Gastroesophageal sphincter (tissue), 4 donors: Measurements from ENCODE around the gene NCOA3. TPM values are rescaled to one million over a fixed set of nuclear protein-coding genes. Genes with fewer than 3 reads are reported as not detected.

Experiments used
- ATAC-seq: fragments of 150-250 bp; one replicate; pipeline ENCODE4 v1.9.1; 2016; ENCODE audit warnings: mild to moderate bottlenecking, moderate library complexity
- H3K27ac ChIP-seq, 4 donors: fragments of 200-600 bp; sonication (generic) in 3 of 4; 1 replicate in 3 of 4; 2 replicates in 1 of 4; pipeline ENCODE4 v1.5.1; 2016 to 2019
- H3K27me3 ChIP-seq: fragments of 200-600 bp; sonication (generic); one replicate; pipeline ENCODE4 v1.5.1; 2019
- H3K36me3 ChIP-seq, 2 donors: fragments of 200-600 bp; sonication (generic); one replicate each; pipeline ENCODE4 v1.5.1; 2019; ENCODE audit warnings: control low read depth in 1 of 2
- H3K4me1 ChIP-seq, 3 donors: fragments of 200-600 bp; sonication (generic); 1 replicate in 2 of 3; 2 replicates in 1 of 3; pipeline ENCODE4 v1.5.1; 2016 to 2019; ENCODE audit warnings: control low read depth in 2 of 3
- H3K4me3 ChIP-seq, 2 donors: fragments of 200-600 bp; sonication (generic); one replicate each; pipeline ENCODE4 v1.5.1; 2019; ENCODE audit warnings: mild to moderate bottlenecking in 1 of 2, moderate library complexity in 1 of 2
- H3K9me3 ChIP-seq, 3 donors: fragments of 200-600 bp; sonication (generic); one replicate each; pipeline ENCODE4 v1.5.1; 2017 to 2019; ENCODE audit warnings: control low read depth in 2 of 3
- EP300 ChIP-seq: sonication (generic); formaldehyde crosslinking; IDR thresholded peaks from one replicate; pipeline ENCODE4 v1.6.1; 2017; ENCODE audit warnings: antibody characterized with exemption, mild to moderate bottlenecking
- POLR2A ChIP-seq, 2 donors: fragments of 450-650 bp; IDR thresholded peaks; one replicate each; pipeline ENCODE4 v1.6.1; 2017; ENCODE audit warnings: antibody characterized with exemption in 2 of 2, mild to moderate bottlenecking in 2 of 2, moderate library complexity in 1 of 2
- POLR2AphosphoS5 ChIP-seq: sonication (generic); formaldehyde crosslinking; IDR thresholded peaks from one replicate; pipeline ENCODE4 v1.6.1; 2017; ENCODE audit warnings: antibody characterized with exemption
- WGBS, 2 donors: methylation state at CpG; one replicate each; pipeline ENCODE4 v1.1.5; 2018; ENCODE audit warnings: low coverage in 1 of 2; 5-methylcytosine and 5-hydroxymethylcytosine counted together
- total RNA-seq, 4 donors: library from RNA; depleted of rRNA; stranded (reverse); fragments of >200 nt; gene quantifications; one replicate each; pipeline ENCODE4 v1.1.0, GENCODE V29; 2016
- TF ChIP-seq, protein P1 (sequence below), 4 experiments: fragments of 200-600 bp in 2 of 4; fragments of 450-650 bp in 2 of 4; sonication (generic) in 1 of 4; IDR thresholded peaks; one replicate each; pipeline ENCODE4 v1.5.1; 2017 to 2019; ENCODE audit warnings: antibody characterized with exemption in 4 of 4, mild to moderate bottlenecking in 2 of 4, moderate library complexity in 2 of 4

NCOA3 gene
- total RNA-seq, 4 donors from 2014 or later: 28.8 to 44.5 (median 37.6) TPM

DNA sequence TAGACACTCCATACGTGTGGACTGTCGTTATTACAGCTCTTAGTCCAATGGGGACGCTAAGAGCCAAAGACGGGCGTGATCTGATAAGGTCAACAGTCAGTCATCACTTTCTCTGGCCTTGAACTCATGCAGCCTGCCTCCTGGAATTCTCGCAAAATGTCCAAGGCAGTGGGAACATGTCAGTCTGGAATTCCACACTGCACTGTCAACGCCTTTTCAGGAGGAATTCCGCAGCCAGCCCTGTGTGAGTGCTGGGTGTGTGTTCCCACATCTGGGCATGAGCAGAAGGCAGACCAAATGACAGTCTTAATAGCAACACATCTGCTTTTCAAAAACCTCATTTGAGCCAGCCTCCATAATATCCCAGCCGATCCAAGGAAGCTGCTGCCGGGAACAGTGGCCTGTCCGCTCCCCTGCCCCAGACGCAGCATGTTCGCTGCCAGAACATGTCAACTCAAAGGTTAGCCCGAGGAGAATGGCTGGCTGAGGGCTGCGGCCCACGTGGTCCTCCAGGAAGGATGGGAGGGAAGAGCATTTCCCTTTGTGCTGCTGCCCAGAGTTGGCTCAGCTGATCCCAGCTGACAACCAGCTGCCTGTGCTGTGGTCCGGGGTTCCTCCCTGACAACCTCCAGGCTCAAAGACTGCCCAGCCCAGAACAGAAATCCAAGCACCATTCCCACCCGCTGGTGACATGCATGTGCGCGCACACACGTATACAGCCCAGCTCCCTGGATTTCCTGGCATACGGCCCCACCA, 180.5 kb downstream of the NCOA3 start:
- no peaks in the 10 kb centered on the region for H3K27me3 ChIP-seq
- peaks cover 0 to 41% (median 20%) of the 10 kb centered on the region in 3 donors for H3K4me1 ChIP-seq
- peaks cover 0 to 41% of the 10 kb centered on the region in 2 donors for H3K36me3 ChIP-seq
- H3K27ac ChIP-seq: peak overlapping the region in 3 of 4 donors; percentile 67 to 80 (median 78)
- ATAC-seq: peak; percentile 79
- no peak overlapping the region for H3K4me3 ChIP-seq
- WGBS, 2 donors: 0 to 20% methylated on average over 2 to 5 of the region's 22 CpGs
- TF ChIP-seq EP300 (no peak), POLR2A (IDR thresholded peaks at IDR 0.05) (no peak), POLR2AphosphoS5 (no peak)
- TF ChIP-seq, protein P1, sequence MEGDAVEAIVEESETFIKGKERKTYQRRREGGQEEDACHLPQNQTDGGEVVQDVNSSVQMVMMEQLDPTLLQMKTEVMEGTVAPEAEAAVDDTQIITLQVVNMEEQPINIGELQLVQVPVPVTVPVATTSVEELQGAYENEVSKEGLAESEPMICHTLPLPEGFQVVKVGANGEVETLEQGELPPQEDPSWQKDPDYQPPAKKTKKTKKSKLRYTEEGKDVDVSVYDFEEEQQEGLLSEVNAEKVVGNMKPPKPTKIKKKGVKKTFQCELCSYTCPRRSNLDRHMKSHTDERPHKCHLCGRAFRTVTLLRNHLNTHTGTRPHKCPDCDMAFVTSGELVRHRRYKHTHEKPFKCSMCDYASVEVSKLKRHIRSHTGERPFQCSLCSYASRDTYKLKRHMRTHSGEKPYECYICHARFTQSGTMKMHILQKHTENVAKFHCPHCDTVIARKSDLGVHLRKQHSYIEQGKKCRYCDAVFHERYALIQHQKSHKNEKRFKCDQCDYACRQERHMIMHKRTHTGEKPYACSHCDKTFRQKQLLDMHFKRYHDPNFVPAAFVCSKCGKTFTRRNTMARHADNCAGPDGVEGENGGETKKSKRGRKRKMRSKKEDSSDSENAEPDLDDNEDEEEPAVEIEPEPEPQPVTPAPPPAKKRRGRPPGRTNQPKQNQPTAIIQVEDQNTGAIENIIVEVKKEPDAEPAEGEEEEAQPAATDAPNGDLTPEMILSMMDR (IDR thresholded peaks at IDR 0.05): no peak
- H3K9me3 ChIP-seq: no peaks in the 10 kb centered on the region

DNA sequence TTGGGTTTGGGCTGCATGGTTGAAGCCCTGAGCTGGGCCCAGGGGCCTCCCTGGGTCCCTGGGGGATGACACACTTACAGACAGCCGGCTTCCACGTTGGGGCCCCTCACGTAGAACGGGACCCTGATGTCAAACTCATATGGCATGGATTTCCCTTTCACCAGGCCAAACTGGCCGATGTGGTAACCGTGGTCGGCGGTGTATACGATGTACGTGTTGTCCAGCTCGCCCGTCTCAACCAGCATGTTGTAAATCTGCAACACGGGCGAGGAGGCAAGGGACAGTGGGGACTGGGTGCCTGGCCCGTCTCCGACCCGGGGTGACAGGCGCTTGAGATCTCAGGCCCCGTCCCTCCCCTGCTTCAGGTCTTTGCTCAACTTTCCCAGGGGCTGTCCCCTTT, 181.2 kb downstream of the NCOA3 start:
- 91 to 100% methylated on average over 6 to 13 of the region's 19 CpGs for WGBS, 2 donors
- no peaks in the 10 kb centered on the region for H3K9me3 ChIP-seq
- H3K36me3 ChIP-seq: peaks cover 0 to 35% of the 10 kb centered on the region in 2 donors
- no peaks in the 10 kb centered on the region for H3K27me3 ChIP-seq
- no peak for TF ChIP-seq EP300
- TF ChIP-seq POLR2A (IDR thresholded peaks at IDR 0.05): no peak
- TF ChIP-seq, protein P1 (IDR thresholded peaks at IDR 0.05): no peak
- TF ChIP-seq POLR2AphosphoS5: no peak
- ATAC-seq: no peak
- H3K27ac ChIP-seq: peak overlapping the region in 3 of 4 donors; percentile 67 to 80 (median 78)
- no peak overlapping the region for H3K4me3 ChIP-seq
- H3K4me1 ChIP-seq: peaks cover 0 to 38% (median 20%) of the 10 kb centered on the region in 3 donors

DNA sequence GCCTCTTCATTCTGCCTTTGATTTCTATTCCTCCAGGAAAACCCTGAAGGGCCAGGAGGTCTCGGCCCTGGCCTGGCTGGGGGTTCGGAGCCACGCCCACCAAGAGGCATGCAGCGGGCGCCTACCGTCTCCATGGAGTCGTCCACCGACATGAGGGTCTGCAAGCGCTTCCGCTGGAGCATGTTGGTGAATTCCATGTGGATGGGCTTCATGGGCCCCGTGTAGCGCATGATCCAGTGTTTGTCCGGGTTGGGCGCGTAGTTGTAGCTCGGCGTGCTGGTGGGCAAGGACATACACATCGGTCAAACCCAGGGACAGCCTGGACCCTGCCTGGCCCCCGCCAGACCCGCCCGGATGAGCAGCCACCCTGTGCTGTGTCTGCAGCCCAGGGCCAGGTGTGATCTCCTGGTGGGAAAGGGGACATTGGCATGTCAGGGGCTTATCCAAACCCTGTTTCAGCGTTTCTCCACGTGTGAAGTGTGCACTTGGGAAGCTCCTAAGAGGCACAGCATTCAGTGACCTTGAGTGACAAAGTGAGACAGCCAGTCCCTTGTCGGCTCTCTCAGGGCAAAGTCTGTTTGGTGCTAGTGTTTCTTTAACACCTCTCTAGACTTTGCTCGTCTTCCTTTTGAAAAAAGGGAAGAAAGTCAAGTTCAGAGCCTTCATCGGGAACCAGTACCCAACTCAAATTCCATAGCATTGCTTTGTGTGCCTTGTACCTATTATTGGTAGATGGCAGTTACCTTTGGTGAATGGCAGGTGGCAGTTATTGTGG, 182.8 kb downstream of the NCOA3 start:
- Histone ChIP-seq H3K4me3 (no peak overlapping the region), H3K36me3 (peaks cover 0 to 47% of the 10 kb centered on the region in 2 donors), H3K9me3 (no peaks in the 10 kb centered on the region), H3K4me1 (peaks cover 0 to 33% (median 20%) of the 10 kb centered on the region in 3 donors), H3K27ac (peak overlapping the region in 2 of 4 donors; percentile 1 to 40), H3K27me3 (no peaks in the 10 kb centered on the region)
- ATAC-seq: no peak
- TF ChIP-seq POLR2A (IDR thresholded peaks at IDR 0.05): no peak
- no peak for TF ChIP-seq POLR2AphosphoS5
- TF ChIP-seq, protein P1 (IDR thresholded peaks at IDR 0.05): no peak
- no peak for TF ChIP-seq EP300
- WGBS, 2 donors: 87 to 88% methylated on average over 3 to 6 of the region's 26 CpGs

DNA sequence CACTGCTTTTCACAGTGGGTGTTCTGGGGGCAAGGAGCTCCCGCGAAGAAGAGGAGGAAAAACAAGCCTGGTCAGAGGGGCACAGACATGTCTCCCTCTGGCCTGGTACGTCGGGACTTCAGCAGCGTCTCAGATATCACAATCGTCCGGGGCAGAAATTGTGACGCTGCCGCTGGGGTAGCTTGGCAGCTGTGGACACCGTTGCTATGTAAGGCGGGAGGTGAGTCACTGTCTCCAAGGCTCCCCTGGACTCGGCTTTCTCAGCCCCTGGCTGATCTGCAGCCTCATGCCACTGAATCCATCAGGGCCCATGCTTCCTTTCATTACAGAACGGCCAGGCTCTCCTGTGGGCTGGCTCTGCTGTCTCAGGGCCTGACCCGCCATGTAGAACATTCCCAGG, 184.9 kb downstream of the NCOA3 start:
- Histone ChIP-seq H3K4me1 (peaks cover 0 to 30% (median 18%) of the 10 kb centered on the region in 3 donors), H3K27ac (peak overlapping the region in 3 of 4 donors; percentile 58 to 69 (median 64)), H3K27me3 (no peaks in the 10 kb centered on the region), H3K36me3 (peaks cover 0 to 48% of the 10 kb centered on the region in 2 donors), H3K4me3 (no peak overlapping the region), H3K9me3 (peaks cover 0 to 8% (median 0%) of the 10 kb centered on the region in 3 donors)
- TF ChIP-seq POLR2A (IDR thresholded peaks at IDR 0.05): no peak
- TF ChIP-seq, protein P1 (IDR thresholded peaks at IDR 0.05): peak in 1 of 4 experiments; percentile 8
- WGBS, 2 donors: no CpG with 5 or more reads among the region's 14 CpGs
- peak; percentile 61 for ATAC-seq
